ENCODE measurements around the gene IL11. TPM values are rescaled to one million over a fixed set of nuclear protein-coding genes. Genes with fewer than 3 reads are reported as not detected.

Gene IL11
- total and polyA plus RNA-seq, 2 of the 13 experiments (the other 11 are each of a cell fraction or from before 2014, with no cell fraction given): 2.5 to 2.9 TPM

DNA sequence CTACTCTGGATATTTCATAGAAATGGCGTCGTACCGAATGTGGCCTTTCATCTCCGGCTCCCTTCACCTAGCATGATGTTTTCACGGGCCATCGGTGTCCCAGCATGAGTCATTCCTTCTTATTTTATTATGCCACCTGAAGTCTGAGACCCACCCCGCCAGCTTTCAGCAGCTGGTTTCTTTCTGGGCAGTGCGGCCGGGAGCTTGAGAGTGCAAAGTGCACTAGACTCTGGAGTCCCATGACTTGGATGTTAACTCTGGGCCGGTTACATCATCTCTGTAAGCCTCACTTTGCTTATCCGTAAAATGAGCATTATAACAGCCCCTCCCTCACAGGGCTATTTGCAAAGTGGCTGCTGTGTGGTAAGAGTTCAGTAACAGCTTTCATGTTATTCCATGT is 36.4 kb downstream of the IL11 start (continued):
- TF ChIP-seq, protein P1, sequence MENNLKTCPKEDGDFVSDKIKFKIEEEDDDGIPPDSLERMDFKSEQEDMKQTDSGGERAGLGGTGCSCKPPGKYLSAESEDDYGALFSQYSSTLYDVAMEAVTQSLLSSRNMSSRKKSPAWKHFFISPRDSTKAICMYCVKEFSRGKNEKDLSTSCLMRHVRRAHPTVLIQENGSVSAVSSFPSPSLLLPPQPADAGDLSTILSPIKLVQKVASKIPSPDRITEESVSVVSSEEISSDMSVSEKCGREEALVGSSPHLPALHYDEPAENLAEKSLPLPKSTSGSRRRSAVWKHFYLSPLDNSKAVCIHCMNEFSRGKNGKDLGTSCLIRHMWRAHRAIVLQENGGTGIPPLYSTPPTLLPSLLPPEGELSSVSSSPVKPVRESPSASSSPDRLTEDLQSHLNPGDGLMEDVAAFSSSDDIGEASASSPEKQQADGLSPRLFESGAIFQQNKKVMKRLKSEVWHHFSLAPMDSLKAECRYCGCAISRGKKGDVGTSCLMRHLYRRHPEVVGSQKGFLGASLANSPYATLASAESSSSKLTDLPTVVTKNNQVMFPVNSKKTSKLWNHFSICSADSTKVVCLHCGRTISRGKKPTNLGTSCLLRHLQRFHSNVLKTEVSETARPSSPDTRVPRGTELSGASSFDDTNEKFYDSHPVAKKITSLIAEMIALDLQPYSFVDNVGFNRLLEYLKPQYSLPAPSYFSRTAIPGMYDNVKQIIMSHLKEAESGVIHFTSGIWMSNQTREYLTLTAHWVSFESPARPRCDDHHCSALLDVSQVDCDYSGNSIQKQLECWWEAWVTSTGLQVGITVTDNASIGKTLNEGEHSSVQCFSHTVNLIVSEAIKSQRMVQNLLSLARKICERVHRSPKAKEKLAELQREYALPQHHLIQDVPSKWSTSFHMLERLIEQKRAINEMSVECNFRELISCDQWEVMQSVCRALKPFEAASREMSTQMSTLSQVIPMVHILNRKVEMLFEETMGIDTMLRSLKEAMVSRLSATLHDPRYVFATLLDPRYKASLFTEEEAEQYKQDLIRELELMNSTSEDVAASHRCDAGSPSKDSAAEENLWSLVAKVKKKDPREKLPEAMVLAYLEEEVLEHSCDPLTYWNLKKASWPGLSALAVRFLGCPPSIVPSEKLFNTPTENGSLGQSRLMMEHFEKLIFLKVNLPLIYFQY (CRISPR knock-in tag; IDR thresholded peaks at IDR 0.05; ENCODE audit: borderline replicate concordance): peak; percentile 79; the same call in 1 of the 2 replicates
- no peak for TF ChIP-seq ATRX (CRISPR knock-in tag; IDR thresholded peaks at IDR 0.05; ENCODE audit: borderline replicate concordance)
- TF ChIP-seq, protein P2, sequence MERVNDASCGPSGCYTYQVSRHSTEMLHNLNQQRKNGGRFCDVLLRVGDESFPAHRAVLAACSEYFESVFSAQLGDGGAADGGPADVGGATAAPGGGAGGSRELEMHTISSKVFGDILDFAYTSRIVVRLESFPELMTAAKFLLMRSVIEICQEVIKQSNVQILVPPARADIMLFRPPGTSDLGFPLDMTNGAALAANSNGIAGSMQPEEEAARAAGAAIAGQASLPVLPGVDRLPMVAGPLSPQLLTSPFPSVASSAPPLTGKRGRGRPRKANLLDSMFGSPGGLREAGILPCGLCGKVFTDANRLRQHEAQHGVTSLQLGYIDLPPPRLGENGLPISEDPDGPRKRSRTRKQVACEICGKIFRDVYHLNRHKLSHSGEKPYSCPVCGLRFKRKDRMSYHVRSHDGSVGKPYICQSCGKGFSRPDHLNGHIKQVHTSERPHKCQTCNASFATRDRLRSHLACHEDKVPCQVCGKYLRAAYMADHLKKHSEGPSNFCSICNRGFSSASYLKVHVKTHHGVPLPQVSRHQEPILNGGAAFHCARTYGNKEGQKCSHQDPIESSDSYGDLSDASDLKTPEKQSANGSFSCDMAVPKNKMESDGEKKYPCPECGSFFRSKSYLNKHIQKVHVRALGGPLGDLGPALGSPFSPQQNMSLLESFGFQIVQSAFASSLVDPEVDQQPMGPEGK (CRISPR knock-in tag; IDR thresholded peaks at IDR 0.05): peak; percentile 79
- peak; percentile 69 for TF ChIP-seq PHF21A (CRISPR knock-in tag; IDR thresholded peaks at IDR 0.05)
- TF ChIP-seq, protein P3, sequence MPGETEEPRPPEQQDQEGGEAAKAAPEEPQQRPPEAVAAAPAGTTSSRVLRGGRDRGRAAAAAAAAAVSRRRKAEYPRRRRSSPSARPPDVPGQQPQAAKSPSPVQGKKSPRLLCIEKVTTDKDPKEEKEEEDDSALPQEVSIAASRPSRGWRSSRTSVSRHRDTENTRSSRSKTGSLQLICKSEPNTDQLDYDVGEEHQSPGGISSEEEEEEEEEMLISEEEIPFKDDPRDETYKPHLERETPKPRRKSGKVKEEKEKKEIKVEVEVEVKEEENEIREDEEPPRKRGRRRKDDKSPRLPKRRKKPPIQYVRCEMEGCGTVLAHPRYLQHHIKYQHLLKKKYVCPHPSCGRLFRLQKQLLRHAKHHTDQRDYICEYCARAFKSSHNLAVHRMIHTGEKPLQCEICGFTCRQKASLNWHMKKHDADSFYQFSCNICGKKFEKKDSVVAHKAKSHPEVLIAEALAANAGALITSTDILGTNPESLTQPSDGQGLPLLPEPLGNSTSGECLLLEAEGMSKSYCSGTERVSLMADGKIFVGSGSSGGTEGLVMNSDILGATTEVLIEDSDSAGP (CRISPR knock-in tag; IDR thresholded peaks at IDR 0.05; ENCODE audit: borderline replicate concordance): peak; percentile 28; the same call in 1 of the 2 replicates
- TF ChIP-seq TBX2 (CRISPR knock-in tag; IDR thresholded peaks at IDR 0.05; ENCODE audit: borderline replicate concordance): peak; percentile 17; the same call in 1 of the 2 replicates
- TF ChIP-seq KLF12 (CRISPR knock-in tag; IDR thresholded peaks at IDR 0.05; ENCODE audit: borderline replicate concordance): no peak
- TF ChIP-seq BRCA1 (CRISPR knock-in tag; IDR thresholded peaks at IDR 0.05): peak; percentile 78; the same call in 1 of the 2 replicates
- TF ChIP-seq ZNF562 (CRISPR knock-in tag; IDR thresholded peaks at IDR 0.05; ENCODE audit: borderline replicate concordance): no peak
- peak; percentile 65; the same call in 1 of the 2 replicates for TF ChIP-seq GFI1 (CRISPR knock-in tag; IDR thresholded peaks at IDR 0.05; ENCODE audit: borderline replicate concordance)
- TF ChIP-seq TCF7 (IDR thresholded peaks at IDR 0.05; ENCODE audit: low read depth): 0 out of 2 replicates have a peak, but pooled peaks have one; percentile 8
- TF ChIP-seq, protein P4, sequence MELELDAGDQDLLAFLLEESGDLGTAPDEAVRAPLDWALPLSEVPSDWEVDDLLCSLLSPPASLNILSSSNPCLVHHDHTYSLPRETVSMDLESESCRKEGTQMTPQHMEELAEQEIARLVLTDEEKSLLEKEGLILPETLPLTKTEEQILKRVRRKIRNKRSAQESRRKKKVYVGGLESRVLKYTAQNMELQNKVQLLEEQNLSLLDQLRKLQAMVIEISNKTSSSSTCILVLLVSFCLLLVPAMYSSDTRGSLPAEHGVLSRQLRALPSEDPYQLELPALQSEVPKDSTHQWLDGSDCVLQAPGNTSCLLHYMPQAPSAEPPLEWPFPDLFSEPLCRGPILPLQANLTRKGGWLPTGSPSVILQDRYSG (CRISPR knock-in tag; IDR thresholded peaks at IDR 0.05): no peak
- TF ChIP-seq SALL1 (CRISPR knock-in tag; IDR thresholded peaks at IDR 0.05): peak; percentile 77
- TF ChIP-seq GATAD2A (CRISPR knock-in tag; IDR thresholded peaks at IDR 0.05): peak; percentile 78
- peak; percentile 80 for TF ChIP-seq HNF4G (IDR thresholded peaks at IDR 0.05; ENCODE audit: borderline replicate concordance, low read depth, low read length)
- peak; percentile 75; the same call in 1 of the 2 replicates for TF ChIP-seq HNF4G (CRISPR knock-in tag; IDR thresholded peaks at IDR 0.05; ENCODE audit: borderline replicate concordance, low read depth)
- 0 out of 2 replicates have a peak, but pooled peaks have one; percentile 42 for TF ChIP-seq SNAI1 (CRISPR knock-in tag; IDR thresholded peaks at IDR 0.05; ENCODE audit: borderline replicate concordance)
- TF ChIP-seq, protein P5, sequence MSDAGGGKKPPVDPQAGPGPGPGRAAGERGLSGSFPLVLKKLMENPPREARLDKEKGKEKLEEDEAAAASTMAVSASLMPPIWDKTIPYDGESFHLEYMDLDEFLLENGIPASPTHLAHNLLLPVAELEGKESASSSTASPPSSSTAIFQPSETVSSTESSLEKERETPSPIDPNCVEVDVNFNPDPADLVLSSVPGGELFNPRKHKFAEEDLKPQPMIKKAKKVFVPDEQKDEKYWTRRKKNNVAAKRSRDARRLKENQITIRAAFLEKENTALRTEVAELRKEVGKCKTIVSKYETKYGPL (CRISPR knock-in tag; IDR thresholded peaks at IDR 0.05): no peak; the same call in 1 of the 2 replicates
- no peak for TF ChIP-seq LCORL (IDR thresholded peaks at IDR 0.05)
- peak; percentile 82 for TF ChIP-seq LCORL (CRISPR knock-in tag; IDR thresholded peaks at IDR 0.05)
- TF ChIP-seq SAP130 (CRISPR knock-in tag; IDR thresholded peaks at IDR 0.05; ENCODE audit: low read depth): peak; percentile 86
